Ishikawa (cell line): ENCODE results near the gene AHCYL1.

ENCODE experiments used
- EGR1 ChIP-seq: IDR thresholded peaks from 2 replicates; pipeline ENCODE4 v1.6.1; 2012
- RAD21 ChIP-seq: IDR thresholded peaks from 2 replicates; pipeline ENCODE4 v1.6.1; 2012; ENCODE audit warnings: low read depth

- TF ChIP-seq EGR1 (no peak), RAD21 (no peak)
Measured at GRCh38 chr1:109984190-109984455, 442 bp upstream of the AHCYL1 start.
